HCT116 (cell line): ENCODE data around the gene ALDH3A1. TPM values are rescaled to one million over a fixed set of nuclear protein-coding genes. Genes with fewer than 3 reads are reported as not detected.

Experiments used
- ATAC-seq: fragments of 200-7000 bp; cut with Tn5 transposase; 2 replicates; pipeline ENCODE4 v1.9.1; 2020; ENCODE audit warnings: mild to moderate bottlenecking, moderate library complexity
- BruUV-seq: library from RNA; stranded (reverse); fragments of 400-500 nt; replicated peaks from 2 replicates; lab custom pipeline; 2021; lab: Mats Ljungman, UMichigan
- CTCF ChIA-PET: fragments of 300-600 bp; sonication (Branson Sonifier 250); formaldehyde crosslinking; loops from one replicate; lab custom pipeline; 2021; ENCODE audit warnings: antibody characterized with exemption; lab: Charles Lee
- POLR2A ChIA-PET: fragments of 300-600, 350-600 bp; sonication (Branson Sonifier 250); formaldehyde crosslinking; loops from one replicate; lab custom pipeline; 2021; ENCODE audit warnings: antibody characterized with exemption; lab: Charles Lee
- RAD21 ChIA-PET, 2 experiments: fragments of 300-600 bp; sonication (Branson Sonifier 250); formaldehyde crosslinking; loops; one replicate each; lab custom pipeline; 2023; ENCODE audit warnings: low total read pairs in 2 of 2; ENCODE audit not compliant: uncharacterized antibody in 2 of 2, unreplicated experiment in 2 of 2, low non-redundant PET in 1 of 2; lab: Charles Lee
- DNase-seq: peaks from one replicate; pipeline ENCODE4 v3.0.0-alpha.2; 2010; ENCODE audit warnings: low read depth, low spot score
- H2AFZ ChIP-seq: fragments of 200-600 bp; shearing (Covaris generic), sonication (generic); 2 replicates; pipeline ENCODE4 v1.6.1; 2017; ENCODE audit warnings: low read depth, mixed run types, mixed read lengths, antibody characterized with exemption, low read length; ENCODE audit not compliant: poor library complexity, severe bottlenecking
- H3K27ac ChIP-seq: 2 replicates; pipeline ENCODE4 v1.5.1; 2012; ENCODE audit warnings: low read depth, low read length
- H3K27me3 ChIP-seq: fragments of 200-600 bp; sonication (generic); 2 replicates; pipeline ENCODE4 v1.6.1; 2016; ENCODE audit warnings: mixed run types, low read length, mixed read lengths; ENCODE audit not compliant: insufficient read depth
- H3K36me3 ChIP-seq, 2 experiments: fragments of 200-500 bp in 1 of 2; fragments of 200-600 bp in 1 of 2; sonication (Bioruptor generic) in 1 of 2; sonication (generic) in 1 of 2; 2 replicates each; pipeline versions ENCODE4 v1.5.1 to v1.6.1; 2014 to 2016; ENCODE audit warnings: low read length in 2 of 2, inconsistent platforms in 1 of 2, mixed read lengths in 1 of 2, mixed run types in 1 of 2; ENCODE audit not compliant: insufficient read depth in 2 of 2, control insufficient read depth in 1 of 2
- H3K4me1 ChIP-seq, 2 experiments: fragments of 200-600 bp in 1 of 2; sonication (generic) in 1 of 2; 2 replicates each; pipeline versions ENCODE4 v1.5.1 to v1.6.1; 2012 to 2017; ENCODE audit warnings: low read length in 2 of 2, inconsistent platforms in 1 of 2, mild to moderate bottlenecking in 1 of 2, mixed read lengths in 1 of 2, mixed run types in 1 of 2, moderate library complexity in 1 of 2; ENCODE audit not compliant: insufficient read depth in 2 of 2, control insufficient read depth in 1 of 2
- H3K4me2 ChIP-seq: fragments of 200-600 bp; sonication (generic); 2 replicates; pipeline ENCODE4 v1.6.1; 2017; ENCODE audit warnings: mixed run types, low read length, mixed read lengths
- H3K4me3 ChIP-seq, 2 experiments: fragments of 200-600 bp in 1 of 2; sonication (generic) in 1 of 2; replicated peaks in 1 of 2; 2 replicates each; pipeline ENCODE4 v1.5.1; 2011 to 2016; ENCODE audit warnings: low read length in 2 of 2, control low read depth in 1 of 2, low read depth in 1 of 2, mild to moderate bottlenecking in 1 of 2, mixed read lengths in 1 of 2, mixed run types in 1 of 2
- H3K79me2 ChIP-seq: fragments of 200-600 bp; sonication (generic); 2 replicates; pipeline ENCODE4 v1.6.1; 2017; ENCODE audit warnings: mild to moderate bottlenecking, mixed run types, low read length, moderate library complexity, mixed read lengths; ENCODE audit not compliant: insufficient read depth
- H3K9ac ChIP-seq: fragments of 200-600 bp; sonication (generic); 2 replicates; pipeline ENCODE4 v1.6.1; 2016; ENCODE audit warnings: low read length, mixed read lengths
- H3K9me2 ChIP-seq: fragments of 200-600 bp; sonication (generic), shearing (Covaris generic); 2 replicates; pipeline ENCODE4 v1.6.1; 2017; ENCODE audit warnings: mixed run types, mild to moderate bottlenecking, moderate library complexity; ENCODE audit not compliant: insufficient read depth
- H3K9me3 ChIP-seq, 2 experiments: fragments of 200-500 bp in 1 of 2; fragments of 200-600 bp in 1 of 2; sonication (Bioruptor generic) in 1 of 2; sonication (generic) in 1 of 2; 2 replicates each; pipeline ENCODE4 v1.6.1; 2014 to 2017; ENCODE audit warnings: low read length in 2 of 2, mixed read lengths in 2 of 2, inconsistent platforms in 1 of 2, low read depth in 1 of 2, mild to moderate bottlenecking in 1 of 2, mixed run types in 1 of 2, moderate library complexity in 1 of 2; ENCODE audit not compliant: control insufficient read depth in 1 of 2, insufficient read depth in 1 of 2
- H4K20me1 ChIP-seq: fragments of 200-600 bp; sonication (generic), shearing (Covaris generic); 2 replicates; pipeline ENCODE4 v1.6.1; 2017; ENCODE audit warnings: mixed run types, mild to moderate bottlenecking, moderate library complexity; ENCODE audit not compliant: insufficient read depth
- CEBPB ChIP-seq: IDR thresholded peaks from 2 replicates; pipeline ENCODE4 v1.6.1; 2012; ENCODE audit warnings: low read depth
- POLR2AphosphoS5 ChIP-seq: IDR thresholded peaks from 2 replicates; pipeline ENCODE4 v1.6.1; 2011; ENCODE audit warnings: mild to moderate bottlenecking, low read depth, low read length, moderate library complexity
- RAD21 ChIP-seq: IDR thresholded peaks from 2 replicates; pipeline ENCODE4 v1.6.1; 2012; ENCODE audit warnings: low read depth, mild to moderate bottlenecking
- SP1 ChIP-seq: IDR thresholded peaks from 2 replicates; pipeline ENCODE4 v1.6.1; 2012; ENCODE audit warnings: low read depth
- TCF7L2 ChIP-seq: IDR thresholded peaks from 2 replicates; pipeline ENCODE4 v1.7.0; 2011; ENCODE audit warnings: borderline replicate concordance, inconsistent platforms; ENCODE audit not compliant: insufficient read depth, insufficient read length; ENCODE audit errors: extremely low read depth
- intact Hi-C: fragments of 100-400 bp; cut with micrococcal nuclease; formaldehyde crosslinking; loops from 2 replicates; pipeline ENCODE4 v1.10.0; 2022
- total RNA-seq: library from RNA; stranded (reverse); gene quantifications from one replicate; pipeline ENCODE4 v1.2.1, GENCODE V29; 2021; ENCODE audit not compliant: unreplicated experiment
- TF ChIP-seq, protein P1 (sequence below): IDR thresholded peaks from 2 replicates; pipeline ENCODE4 v1.6.1; 2012
- TF ChIP-seq, protein P2 (sequence below), 3 experiments: fragments of 200-600 bp in 1 of 3; sonication (generic) in 1 of 3; IDR thresholded peaks in 2 of 3; conservative IDR thresholded peaks in 1 of 3; 2 replicates each; pipeline ENCODE4 v1.5.1; 2012 to 2017; ENCODE audit warnings: low read depth in 2 of 3, low read length in 2 of 3, antibody characterized with exemption in 1 of 3, borderline replicate concordance in 1 of 3, control low read depth in 1 of 3, mild to moderate bottlenecking in 1 of 3, mixed read lengths in 1 of 3, mixed run types in 1 of 3, moderate library complexity in 1 of 3; ENCODE audit not compliant: insufficient read depth in 1 of 3

The ALDH3A1 gene
- total RNA-seq, 1 experiment from 2014 or later, result 0.86 TPM

DNA sequence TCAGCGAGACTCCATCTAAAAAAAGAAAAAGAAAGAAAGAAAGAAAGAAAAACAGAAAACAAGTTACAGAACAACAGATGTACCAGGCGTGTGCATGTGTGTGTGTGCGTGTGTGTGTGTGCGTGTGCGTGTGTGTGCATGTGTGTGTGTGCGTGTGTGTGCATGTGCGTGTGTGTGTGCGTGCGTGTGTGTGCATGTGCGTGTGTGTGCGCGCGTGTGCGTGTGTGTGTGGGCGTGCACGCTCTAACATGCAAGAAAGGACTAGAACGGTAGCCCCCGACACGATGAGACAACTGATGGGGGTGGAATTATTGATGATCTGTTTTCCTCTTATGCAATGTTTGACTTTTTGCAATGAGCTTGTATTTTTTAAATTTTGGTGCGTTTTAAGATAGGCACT, 1.6 kb downstream of the ALDH3A1 start:
- intact Hi-C loops, result no loop called here
- ChIA-PET RAD21 (no interaction called here), POLR2A (interaction anchor here (1.1 kb wide), 1 partner anchor 98 kb away, joined by 3 read pairs; the partner anchor contains the start of gene ALDH3A2), CTCF (no interaction called here)
- Histone ChIP-seq H2AFZ (no peak overlapping the region), H4K20me1 (no peaks in the 10 kb centered on the region), H3K4me2 (no peak overlapping the region), H3K9me3 (no peaks in the 10 kb centered on the region), H3K79me2 (no peaks in the 10 kb centered on the region), H3K9me2 (no peaks in the 10 kb centered on the region), H3K4me3 (no peak overlapping the region), H3K27me3 (no peaks in the 10 kb centered on the region), H3K27ac (no peak overlapping the region), H3K4me1 (peaks cover 17 to 30% of the 10 kb centered on the region in 2 experiments; a peak in 3 of 4 replicates), H3K36me3 (no peaks in the 10 kb centered on the region), H3K9ac (no peak overlapping the region)
- ATAC-seq (no peak), DNase-seq (no peak)
- no TSS peak for BruUV-seq
- TF ChIP-seq TCF7L2, result no peak

DNA sequence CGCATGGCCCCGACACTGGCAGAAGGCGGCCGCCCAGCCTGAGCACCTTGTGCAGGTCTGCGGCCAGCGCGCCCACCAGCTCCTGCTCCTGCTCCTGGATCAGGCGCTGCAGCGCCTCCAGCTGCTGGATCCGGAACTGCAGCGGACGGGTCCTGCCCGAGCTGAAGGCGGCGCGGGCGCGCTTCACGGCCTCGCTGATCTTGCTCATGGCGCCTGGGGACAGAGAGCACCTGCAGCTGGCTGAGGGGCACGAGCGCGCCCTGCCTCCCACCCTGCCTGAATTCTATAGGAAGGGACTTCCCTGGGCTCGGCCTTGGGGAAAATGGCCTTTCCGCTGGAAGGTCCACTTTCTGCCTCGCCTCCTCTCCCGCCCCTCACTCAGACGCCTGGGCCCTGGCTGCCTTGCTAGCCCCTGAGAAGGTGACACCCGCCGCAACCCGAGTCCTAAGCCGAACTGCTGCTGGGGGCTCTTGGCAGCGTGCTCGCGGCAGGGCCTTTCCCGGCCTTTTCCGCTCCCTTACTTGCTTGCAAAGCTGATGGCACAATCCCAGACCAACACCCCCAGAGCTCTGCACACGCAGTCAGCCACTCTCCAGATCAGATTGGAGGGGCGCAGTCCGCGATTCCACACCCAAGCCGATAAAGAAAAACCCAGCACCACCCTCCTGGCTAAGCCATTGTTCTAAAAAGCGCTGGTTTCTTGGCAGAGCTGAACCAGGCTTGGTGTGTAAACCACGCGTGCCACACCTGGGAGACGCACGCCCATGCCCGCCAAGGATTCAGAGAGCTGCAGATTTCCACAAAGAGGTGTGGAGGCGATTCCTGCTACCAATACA, 3.0 kb downstream of the ALDH3A1 start:
- Histone ChIP-seq H3K27ac (no peak overlapping the region), H2AFZ (no peak overlapping the region), H4K20me1 (no peaks in the 10 kb centered on the region), H3K79me2 (no peaks in the 10 kb centered on the region), H3K9ac (peak overlapping the region; percentile 53), H3K27me3 (no peaks in the 10 kb centered on the region), H3K4me3 (peak overlapping the region; percentile 24 to 54), H3K9me3 (no peaks in the 10 kb centered on the region), H3K36me3 (no peaks in the 10 kb centered on the region), H3K9me2 (no peaks in the 10 kb centered on the region), H3K4me1 (peaks cover 8 to 19% of the 10 kb centered on the region in 2 experiments; a peak in 3 of 4 replicates), H3K4me2 (peak overlapping the region; percentile 81)
- no TSS peak for BruUV-seq
- intact Hi-C loops, result no loop called here
- peak; percentile 47; the same call in 1 of the 2 replicates for TF ChIP-seq RAD21
- TF ChIP-seq, protein P1, sequence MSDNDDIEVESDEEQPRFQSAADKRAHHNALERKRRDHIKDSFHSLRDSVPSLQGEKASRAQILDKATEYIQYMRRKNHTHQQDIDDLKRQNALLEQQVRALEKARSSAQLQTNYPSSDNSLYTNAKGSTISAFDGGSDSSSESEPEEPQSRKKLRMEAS, result peak; percentile 80
- peak; percentile 68 for TF ChIP-seq POLR2AphosphoS5
- no peak for TF ChIP-seq CEBPB
- TF ChIP-seq, protein P2, sequence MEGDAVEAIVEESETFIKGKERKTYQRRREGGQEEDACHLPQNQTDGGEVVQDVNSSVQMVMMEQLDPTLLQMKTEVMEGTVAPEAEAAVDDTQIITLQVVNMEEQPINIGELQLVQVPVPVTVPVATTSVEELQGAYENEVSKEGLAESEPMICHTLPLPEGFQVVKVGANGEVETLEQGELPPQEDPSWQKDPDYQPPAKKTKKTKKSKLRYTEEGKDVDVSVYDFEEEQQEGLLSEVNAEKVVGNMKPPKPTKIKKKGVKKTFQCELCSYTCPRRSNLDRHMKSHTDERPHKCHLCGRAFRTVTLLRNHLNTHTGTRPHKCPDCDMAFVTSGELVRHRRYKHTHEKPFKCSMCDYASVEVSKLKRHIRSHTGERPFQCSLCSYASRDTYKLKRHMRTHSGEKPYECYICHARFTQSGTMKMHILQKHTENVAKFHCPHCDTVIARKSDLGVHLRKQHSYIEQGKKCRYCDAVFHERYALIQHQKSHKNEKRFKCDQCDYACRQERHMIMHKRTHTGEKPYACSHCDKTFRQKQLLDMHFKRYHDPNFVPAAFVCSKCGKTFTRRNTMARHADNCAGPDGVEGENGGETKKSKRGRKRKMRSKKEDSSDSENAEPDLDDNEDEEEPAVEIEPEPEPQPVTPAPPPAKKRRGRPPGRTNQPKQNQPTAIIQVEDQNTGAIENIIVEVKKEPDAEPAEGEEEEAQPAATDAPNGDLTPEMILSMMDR (IDR thresholded peaks at IDR 0.05 in 2 of 3, conservative IDR thresholded peaks at IDR 0.05 in 1 of 3; ENCODE audit: borderline replicate concordance in 1 of 3, insufficient read depth in 1 of 3, low read depth in 2 of 3, low read length in 2 of 3), result peak; percentile 58 to 85 (median 71)
- no peak for TF ChIP-seq SP1
- CTCF ChIA-PET, result interaction anchor here (0.7 to 1.5 kb wide), 13 partner anchors 8 to 101 kb away, joined by 3 to 14 read pairs (median 4); no protein-coding TSS in a partner anchor
- DNase-seq (peak; percentile 61), ATAC-seq (peak; percentile 95)
- RAD21 ChIA-PET, result interaction anchor here in 1 of 2 experiments (0.6 kb wide), 1 partner anchor 10 kb away, joined by 3 read pairs; no protein-coding TSS in a partner anchor
- POLR2A ChIA-PET, result interaction anchor here (0.6 to 0.7 kb wide), 2 partner anchors 9 to 22 kb away, joined by 3 read pairs; no protein-coding TSS in a partner anchor
